ENCODE results near the gene CACNA1B. TPM values are rescaled to one million over a fixed set of nuclear protein-coding genes. Genes with fewer than 3 reads are reported as not detected.
"Not testable (repeated sequence)": the region's sequence is repeated elsewhere in the genome, so short reads cannot be mapped to it uniquely, and the experiment has no call there.

Gene CACNA1B
- total and polyA plus RNA-seq, 2 of the 4 experiments (the other 2 are of a cell fraction) = 0.02 TPM; not detected in 1

- Histone ChIP-seq H4K20me1 (ENCODE audit: insufficient read depth, low read length) (no peaks in the 10 kb centered on the region), H2AFZ (replicated peaks; ENCODE audit: low read length, poor library complexity) (no peak overlapping the region), H2BK5ac (ENCODE audit: low read depth, low read length, poor library complexity, severe bottlenecking) (no peak overlapping the region), H3K56ac (ENCODE audit: extremely low read depth, insufficient read depth, low read length) (no peak overlapping the region), H3K27me3 (ENCODE audit: control insufficient read depth, insufficient read depth, low read length) (no peaks in the 10 kb centered on the region), H4K5ac (ENCODE audit: low read depth, low read length) (no peak overlapping the region), H3K4me3 (ENCODE audit: insufficient read depth, low read depth, low read length) (no peak overlapping the region), H3K9ac (ENCODE audit: low read depth, low read length) (no peak overlapping the region), H3K4me1 (ENCODE audit: control insufficient read depth, insufficient read depth, low read length) (no peaks in the 10 kb centered on the region), H3K79me1 (ENCODE audit: low read depth in 1 of 2, low read length in 2 of 2) (no peaks in the 10 kb centered on the region), H3K14ac (replicated peaks; ENCODE audit: low read depth, low read length) (no peak overlapping the region), H3K4me2 (ENCODE audit: low read depth, low read length) (no peak overlapping the region), H3K9me1 (ENCODE audit: insufficient read depth, low read length) (no peaks in the 10 kb centered on the region), H2BK20ac (ENCODE audit: low read depth, low read length) (no peak overlapping the region), H2AK9ac (replicated peaks; ENCODE audit: low read depth, low read length, poor library complexity) (no peak overlapping the region), H2BK15ac (ENCODE audit: low read depth, low read length) (no peak overlapping the region), H4K91ac (ENCODE audit: insufficient read depth, low read depth, low read length) (no peak overlapping the region), H3K23ac (ENCODE audit: low read depth, low read length) (no peak overlapping the region), H3K4ac (ENCODE audit: low read depth, low read length) (no peak overlapping the region), H3K27ac (ENCODE audit: insufficient read depth, low read length) (no peak overlapping the region), H3K36me3 (ENCODE audit: control insufficient read depth, insufficient read depth, low read length) (no peaks in the 10 kb centered on the region), H2BK120ac (ENCODE audit: low read depth, low read length) (no peak overlapping the region), H3K18ac (ENCODE audit: low read depth, low read length) (no peak overlapping the region), H3K9me3 (ENCODE audit: control insufficient read depth, insufficient read depth, low read length) (peaks cover 54% of the 10 kb centered on the region), H2AK5ac (ENCODE audit: low read depth, low read length) (no peak overlapping the region), H4K8ac (ENCODE audit: low read depth in 2 of 2, low read length in 2 of 2) (no peak overlapping the region)
- in situ Hi-C loops (cut with MboI; ENCODE audit: low sequenced_read_pairs) (no loop called here), dilution Hi-C loops (cut with HindIII; ENCODE audit: low sequenced_read_pairs, unreplicated experiment) (no loop called here), intact Hi-C loops (cut with micrococcal nuclease) (no loop called here)
- ChIA-PET CTCF (no interaction called here), POLR2A (ENCODE audit: unreplicated experiment) (no interaction called here)
- 85% methylated on average over 10 of the region's 36 CpGs; no CpG with 5 or more reads in 1 of the 2 experiments for WGBS, 2 experiments (ENCODE audit: extremely low coverage in 2 of 2, insufficient read length in 1 of 2)
- no peak for DNase-seq
- no peak for ATAC-seq (ENCODE audit: low read depth)
- BruUV-seq (replicated peaks) = no TSS peak
- no peak for TF ChIP-seq ELK1 (IDR thresholded peaks at IDR 0.05; ENCODE audit: borderline replicate concordance, low read depth, low read length)
- TF ChIP-seq CEBPB (IDR thresholded peaks at IDR 0.05; ENCODE audit: low read depth, low read length) = no peak
Measured at GRCh38 chr9:138112791-138113600, 235.4 kb downstream of the CACNA1B start.

GRCh38 chr9:138113701-138114325 lies 236.2 kb downstream of the CACNA1B start:
- H3K23ac ChIP-seq (ENCODE audit: low read depth, low read length); H3K9me1 ChIP-seq (ENCODE audit: insufficient read depth, low read length); H4K91ac ChIP-seq (ENCODE audit: insufficient read depth, low read depth, low read length); H2BK5ac ChIP-seq (ENCODE audit: low read depth, low read length, poor library complexity, severe bottlenecking); H2AK9ac ChIP-seq (replicated peaks; ENCODE audit: low read depth, low read length, poor library complexity); H2AFZ ChIP-seq (replicated peaks; ENCODE audit: low read length, poor library complexity); H3K4me1 ChIP-seq (ENCODE audit: control insufficient read depth, insufficient read depth, low read length); H3K4me3 ChIP-seq (ENCODE audit: insufficient read depth, low read depth, low read length); H4K20me1 ChIP-seq (ENCODE audit: insufficient read depth, low read length); H3K56ac ChIP-seq (ENCODE audit: extremely low read depth, insufficient read depth, low read length); H2BK15ac ChIP-seq (ENCODE audit: low read depth, low read length); H3K79me1 ChIP-seq (ENCODE audit: low read depth in 1 of 2, low read length in 2 of 2); H3K18ac ChIP-seq (ENCODE audit: low read depth, low read length); H3K14ac ChIP-seq (replicated peaks; ENCODE audit: low read depth, low read length); H3K4me2 ChIP-seq (ENCODE audit: low read depth, low read length); H3K36me3 ChIP-seq (ENCODE audit: control insufficient read depth, insufficient read depth, low read length); ATAC-seq (ENCODE audit: low read depth); H3K27ac ChIP-seq (ENCODE audit: insufficient read depth, low read length); in situ Hi-C loops (cut with MboI; ENCODE audit: low sequenced_read_pairs); H3K4ac ChIP-seq (ENCODE audit: low read depth, low read length); intact Hi-C loops (cut with micrococcal nuclease); CTCF ChIA-PET; H2BK120ac ChIP-seq (ENCODE audit: low read depth, low read length); DNase-seq; POLR2A ChIA-PET (ENCODE audit: unreplicated experiment); H4K8ac ChIP-seq (ENCODE audit: low read depth in 2 of 2, low read length in 2 of 2); H4K5ac ChIP-seq (ENCODE audit: low read depth, low read length); BruUV-seq (replicated peaks); H2BK20ac ChIP-seq (ENCODE audit: low read depth, low read length); H2AK5ac ChIP-seq (ENCODE audit: low read depth, low read length); dilution Hi-C loops (cut with HindIII; ENCODE audit: low sequenced_read_pairs, unreplicated experiment); H3K27me3 ChIP-seq (ENCODE audit: control insufficient read depth, insufficient read depth, low read length); H3K9ac ChIP-seq (ENCODE audit: low read depth, low read length): not testable (repeated sequence)
- WGBS, 2 experiments (ENCODE audit: extremely low coverage in 2 of 2, insufficient read length in 1 of 2) = 85% methylated on average over 10 of the region's 23 CpGs; no CpG with 5 or more reads in 1 of the 2 experiments
- H3K9me3 ChIP-seq (ENCODE audit: control insufficient read depth, insufficient read depth, low read length) = peaks cover 59% of the 10 kb centered on the region

Data from IMR-90 (cell line).